GM21526 (cell line): ENCODE results near the gene GCDH.
A peak's percentile ranks its signal among the peaks of the same experiment; 100 is the strongest.

Experiments used
- ATAC-seq: cut with Tn5 transposase; IDR thresholded peaks from one replicate; pipeline ENCODE4 v1.9.1; 2021; ENCODE audit warnings: moderate library complexity; ENCODE audit not compliant: unreplicated experiment, low FRiP score

GCDH gene

GRCh38 chr19:12937927-12938778 is 47.2 kb downstream of the GCDH start, which contains the start of gene CALR:
Gene CALR, plus strand, starts transcription at chr19:12938609. Its CDS starts 71 bp downstream, at chr19:12938680.
- ATAC-seq = peak; percentile 70

- ATAC-seq = no peak
Observed at GRCh38 chr19:12938779-12939601, 48.0 kb downstream of the GCDH start.

GRCh38 chr19:12939975-12940423 is 49.0 kb downstream of the GCDH start:
- no peak for ATAC-seq

DNA sequence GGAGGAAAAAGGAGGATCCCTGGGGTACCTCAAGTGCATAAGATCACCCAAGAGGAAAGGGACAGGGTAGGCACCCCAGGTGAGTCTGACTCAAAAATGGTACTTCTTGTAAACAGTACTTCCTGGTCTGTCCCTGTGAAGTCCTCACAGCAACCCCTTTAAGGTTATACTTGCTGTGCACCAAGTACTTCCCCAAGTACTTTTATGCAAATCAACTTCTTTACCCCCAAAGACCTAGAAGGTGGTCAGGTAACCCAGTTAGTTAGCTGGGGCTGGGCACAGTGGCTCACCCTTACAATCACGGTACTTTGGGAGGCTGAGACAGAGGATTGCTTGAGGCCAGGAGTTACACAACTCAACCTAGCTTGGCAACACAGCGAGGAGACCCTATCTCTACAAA is 49.9 kb downstream of the GCDH start:
- ATAC-seq = no peak

- ATAC-seq = no peak
Observed at GRCh38 chr19:12943437-12944044, 52.6 kb downstream of the GCDH start.

DNA sequence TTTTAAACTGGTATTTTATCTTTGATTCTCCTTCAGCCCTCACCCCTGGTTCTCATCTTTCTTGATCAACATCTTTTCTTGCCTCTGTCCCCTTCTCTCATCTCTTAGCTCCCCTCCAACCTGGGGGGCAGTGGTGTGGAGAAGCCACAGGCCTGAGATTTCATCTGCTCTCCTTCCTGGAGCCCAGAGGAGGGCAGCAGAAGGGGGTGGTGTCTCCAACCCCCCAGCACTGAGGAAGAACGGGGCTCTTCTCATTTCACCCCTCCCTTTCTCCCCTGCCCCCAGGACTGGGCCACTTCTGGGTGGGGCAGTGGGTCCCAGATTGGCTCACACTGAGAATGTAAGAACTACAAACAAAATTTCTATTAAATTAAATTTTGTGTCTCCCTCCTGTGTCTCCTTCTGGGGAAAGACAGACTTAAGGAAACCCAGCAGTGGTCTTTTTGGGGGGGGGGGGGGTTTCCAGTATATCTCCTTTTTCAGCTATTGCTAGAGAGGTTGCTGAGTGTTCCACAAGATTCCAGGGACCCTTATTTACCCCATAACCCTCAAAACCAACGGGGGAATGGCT is 53.2 kb downstream of the GCDH start:
- ATAC-seq = no peak

- ATAC-seq = peak; percentile 60
Observed at GRCh38 chr19:12945479-12946091, 54.6 kb downstream of the GCDH start, which contains the start of gene RAD23A. Gene RAD23A, plus strand, starts transcription at chr19:12945862. Its CDS starts 87 bp downstream, at chr19:12945949.

DNA sequence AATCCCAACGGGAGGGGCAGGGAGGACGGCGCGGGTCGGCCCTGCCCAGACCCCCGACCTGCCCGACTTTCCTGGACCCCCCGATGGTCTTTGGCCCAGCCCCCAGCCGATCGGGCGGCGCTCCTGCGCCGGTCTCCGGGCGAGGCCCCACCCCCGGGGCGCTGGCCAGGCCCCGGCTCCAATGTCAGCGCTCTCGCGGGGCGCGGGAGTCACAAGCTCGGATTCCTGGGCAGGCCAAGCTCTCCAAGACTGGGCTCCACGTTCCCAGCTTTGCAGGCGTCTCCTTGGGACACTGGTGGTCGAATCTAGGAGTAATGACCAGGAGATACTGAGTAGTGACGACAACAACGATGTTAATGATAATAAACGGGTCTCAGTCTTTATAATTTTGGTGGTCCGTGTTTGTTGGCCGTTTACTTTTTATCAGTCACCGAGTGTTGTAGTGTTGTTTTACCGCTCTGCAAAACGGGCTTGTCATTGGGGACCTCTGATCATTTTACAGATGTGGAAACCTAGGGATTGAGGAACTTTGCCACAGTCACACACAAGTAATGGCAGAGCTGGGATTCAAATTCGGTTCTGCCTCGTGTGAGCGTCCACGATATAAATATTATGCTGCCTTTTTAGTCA is 55.2 kb downstream of the GCDH start:
- peak; percentile 26 for ATAC-seq

- ATAC-seq = no peak
Observed at GRCh38 chr19:12946731-12947496, 56.0 kb downstream of the GCDH start.

DNA sequence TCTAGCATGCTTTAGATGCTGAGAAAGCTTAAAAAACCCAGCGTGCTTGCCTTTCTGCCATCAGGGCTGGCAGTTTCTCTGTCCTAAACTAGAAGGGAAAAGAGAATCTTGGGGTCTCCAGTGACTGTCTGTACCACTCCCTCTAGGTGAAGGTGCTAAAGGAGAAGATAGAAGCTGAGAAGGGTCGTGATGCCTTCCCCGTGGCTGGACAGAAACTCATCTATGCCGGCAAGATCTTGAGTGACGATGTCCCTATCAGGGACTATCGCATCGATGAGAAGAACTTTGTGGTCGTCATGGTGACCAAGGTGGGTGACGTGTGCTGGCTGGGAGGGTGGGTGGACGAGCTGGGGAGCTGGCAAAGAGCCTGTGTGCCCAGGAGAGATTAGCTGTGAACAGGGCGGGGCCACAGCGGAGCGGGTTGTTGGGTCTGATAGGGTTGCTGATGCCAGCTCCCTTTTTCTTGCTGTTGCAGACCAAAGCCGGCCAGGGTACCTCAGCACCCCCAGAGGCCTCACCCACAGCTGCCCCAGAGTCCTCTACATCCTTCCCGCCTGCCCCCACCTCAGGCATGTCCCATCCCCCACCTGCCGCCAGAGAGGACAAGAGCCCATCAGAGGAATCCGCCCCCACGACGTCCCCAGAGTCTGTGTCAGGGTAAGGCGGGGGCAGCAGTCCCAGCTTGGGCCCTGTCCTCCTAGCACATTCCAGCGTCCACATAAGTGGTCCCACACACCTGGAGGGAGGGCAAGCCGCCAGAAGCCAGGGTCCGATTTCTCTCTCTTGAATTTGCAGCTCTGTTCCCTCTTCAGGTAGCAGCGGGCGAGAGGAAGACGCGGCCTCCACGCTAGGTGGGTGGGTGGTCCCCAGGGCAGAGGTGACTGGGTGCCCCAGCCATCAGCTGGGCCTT is 57.0 kb downstream of the GCDH start:
- no peak for ATAC-seq

- ATAC-seq = no peak
Observed at GRCh38 chr19:12948612-12949362, 57.8 kb downstream of the GCDH start.
